Measurements from ENCODE around the gene ATP5PD.

The ATP5PD gene

GRCh38 chr17:75046407-75047289, at the start of gene ATP5PD, which contains the start of gene KCTD2:
ATP5PD (minus strand) TSS chr17:75046969; CDS start chr17:75042650, 4,319 bp downstream.
KCTD2 (plus strand) TSS chr17:75047225; CDS start chr17:75047251, 26 bp downstream.
- peak; percentile 65 to 97 (median 94) for DNase-seq

DNA sequence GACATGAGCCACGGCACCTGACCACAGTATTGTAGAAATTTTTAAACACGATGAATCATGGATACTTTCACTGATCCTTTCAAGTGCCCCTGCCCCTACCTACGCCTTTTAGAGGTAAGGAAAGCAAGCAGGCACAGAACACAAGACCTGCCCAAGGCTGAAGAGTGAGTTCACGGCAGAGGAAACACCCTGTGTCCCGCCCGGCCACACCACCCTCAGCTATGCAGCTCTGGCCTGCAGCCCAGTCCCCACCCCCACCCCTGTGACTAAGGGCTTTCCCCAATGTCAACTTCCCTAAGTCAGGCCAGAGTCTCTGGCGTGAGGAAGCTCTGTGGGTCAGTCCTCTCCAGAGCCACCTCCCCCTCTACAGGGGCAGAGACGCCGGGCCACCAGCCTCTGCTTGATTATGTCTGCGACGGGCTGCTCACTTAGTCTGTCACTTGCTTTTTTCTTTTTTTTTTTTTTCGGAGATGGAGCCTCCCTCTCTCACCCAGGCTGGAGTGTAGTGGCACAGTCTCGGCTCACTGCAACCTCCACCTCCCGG, 49.4 kb upstream of the ATP5PD start:
- DNase-seq = peak in 6 of 14 donors; percentile 16 to 56 (median 28)

DNA sequence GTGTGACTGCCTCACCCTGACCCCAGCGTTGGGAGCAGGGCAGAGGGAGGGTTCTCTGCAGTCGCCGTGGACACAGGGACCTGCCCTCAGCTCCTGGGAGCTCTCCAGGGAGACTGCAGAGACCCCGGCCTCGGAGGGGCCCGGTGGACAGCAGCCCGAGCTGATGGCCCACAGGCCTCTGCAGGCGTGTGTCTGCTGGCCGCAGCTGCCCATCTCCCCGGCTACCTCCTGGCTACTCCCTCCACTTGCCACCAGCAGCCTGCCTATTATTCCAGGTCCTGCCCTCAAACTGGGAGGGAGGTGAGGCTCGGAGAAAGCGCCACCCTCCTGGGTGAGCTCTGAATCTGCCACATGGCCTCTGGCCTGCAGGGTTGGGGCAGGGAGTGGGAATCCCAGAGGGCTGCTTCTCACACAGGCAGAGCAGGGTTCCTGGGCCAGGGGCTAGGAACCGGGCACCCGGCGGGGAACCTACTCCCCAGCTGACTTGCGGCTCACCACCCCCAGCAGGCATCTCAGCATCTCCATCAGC, 48.2 kb upstream of the ATP5PD start:
- DNase-seq = no peak

DNA sequence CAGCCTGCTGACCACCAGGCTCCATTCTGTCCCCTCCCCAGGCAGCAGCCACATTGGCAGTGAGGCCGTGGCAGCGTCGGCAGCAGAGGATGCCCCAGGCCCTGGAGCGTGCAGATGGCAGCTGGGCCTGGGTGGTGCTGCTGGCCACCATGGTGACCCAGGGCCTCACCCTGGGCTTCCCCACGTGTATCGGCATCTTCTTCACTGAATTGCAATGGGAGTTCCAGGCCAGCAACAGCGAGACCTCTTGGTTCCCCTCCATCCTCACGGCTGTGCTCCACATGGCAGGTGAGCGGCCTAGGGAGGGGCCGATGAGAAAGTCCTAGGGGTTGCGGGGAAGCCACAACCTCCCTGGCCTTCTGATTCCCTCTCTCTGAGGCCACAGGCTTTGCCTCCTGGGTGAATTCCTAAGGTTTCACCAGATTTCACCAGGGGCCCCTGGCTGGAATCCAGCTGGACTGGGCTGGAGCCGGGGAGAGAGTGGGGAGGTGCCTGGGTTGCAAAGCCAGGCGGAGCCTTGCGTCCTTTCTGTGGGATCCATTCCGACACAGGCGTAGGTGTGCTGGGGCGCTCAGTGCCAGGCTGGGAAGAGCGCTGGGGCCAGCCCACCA, 46.9 kb upstream of the ATP5PD start:
- no peak for DNase-seq

DNA sequence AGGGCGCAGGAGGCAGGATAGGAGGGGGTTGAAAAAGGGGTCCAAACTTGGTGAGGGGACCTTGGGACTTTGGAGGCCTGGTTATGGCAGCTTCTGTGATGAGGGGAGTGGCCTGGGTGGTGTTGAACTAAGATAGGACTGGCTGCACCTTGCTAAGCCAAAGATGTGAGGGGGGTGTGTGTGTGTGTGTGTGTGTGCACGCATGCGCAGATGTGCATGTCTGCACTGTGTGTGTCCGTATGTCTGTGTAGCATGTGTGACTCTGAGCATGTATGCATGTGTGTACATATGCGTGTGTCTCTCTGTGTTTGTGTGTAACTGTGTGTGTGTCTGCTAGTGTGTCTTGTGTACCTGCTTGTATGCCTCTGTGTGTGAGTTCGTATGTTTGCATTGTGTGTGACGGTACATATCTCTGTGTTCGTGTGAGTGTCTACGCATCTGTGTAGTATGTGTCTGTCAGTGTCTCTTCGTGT, 45.1 kb upstream of the ATP5PD start:
- DNase-seq = no peak

- DNase-seq = no peak
Measured at GRCh38 chr17:75090871-75091854, 44.4 kb upstream of the ATP5PD start.

DNA sequence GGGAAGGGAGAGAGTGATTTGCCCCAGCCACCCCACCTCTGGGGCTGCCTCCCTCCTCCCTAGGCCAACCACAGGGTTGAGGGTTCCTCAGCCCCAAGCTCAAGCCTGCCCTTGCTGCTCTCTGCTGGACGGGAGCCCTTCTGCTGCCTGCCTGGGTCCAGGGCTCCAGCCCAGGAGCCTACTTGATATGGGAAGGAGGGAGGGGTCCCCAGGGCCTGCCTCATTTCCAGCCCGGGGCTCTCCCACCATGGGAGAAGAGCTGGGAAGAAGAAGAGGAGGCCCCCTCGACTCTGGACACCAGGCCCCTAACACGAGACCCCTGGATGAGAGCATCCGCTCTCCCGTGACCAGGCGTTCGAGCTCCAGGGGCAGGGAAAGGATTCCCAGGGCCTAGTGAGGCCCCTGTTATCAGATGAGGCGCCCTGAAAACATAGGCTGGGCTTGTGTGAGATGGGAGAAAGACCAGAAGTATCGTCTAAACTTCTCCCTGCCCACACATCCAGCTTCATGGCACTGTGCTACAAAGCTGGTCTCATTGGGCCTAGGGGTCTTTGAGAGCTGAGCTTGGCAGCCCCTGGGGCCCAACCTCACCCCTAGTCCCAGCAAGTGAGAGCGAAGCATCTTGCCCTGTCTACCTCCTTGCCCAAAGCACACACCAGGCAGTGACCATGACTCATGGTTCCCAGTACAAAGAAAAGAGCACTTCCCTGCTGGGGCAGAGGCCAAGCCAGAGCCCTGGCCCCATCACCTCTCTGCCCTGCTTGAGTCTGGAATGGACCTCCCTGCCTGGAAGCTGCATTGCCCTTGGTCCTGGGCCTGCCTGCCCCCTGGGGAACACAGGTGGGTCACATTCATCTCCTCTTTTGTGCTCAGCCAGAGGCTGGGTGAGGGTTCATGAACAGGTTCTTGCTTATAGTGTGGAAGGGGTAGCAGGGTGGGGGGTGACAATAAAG, 42.0 kb upstream of the ATP5PD start:
- DNase-seq = no peak

GRCh38 chr17:75087558-75088453, 41.0 kb upstream of the ATP5PD start, which contains the start of gene SLC16A5:
SLC16A5 (plus strand) TSS chr17:75087954; CDS start chr17:75093637, 5,683 bp downstream.
- peak in 4 of 14 donors; percentile 15 to 36 (median 30) for DNase-seq

DNA sequence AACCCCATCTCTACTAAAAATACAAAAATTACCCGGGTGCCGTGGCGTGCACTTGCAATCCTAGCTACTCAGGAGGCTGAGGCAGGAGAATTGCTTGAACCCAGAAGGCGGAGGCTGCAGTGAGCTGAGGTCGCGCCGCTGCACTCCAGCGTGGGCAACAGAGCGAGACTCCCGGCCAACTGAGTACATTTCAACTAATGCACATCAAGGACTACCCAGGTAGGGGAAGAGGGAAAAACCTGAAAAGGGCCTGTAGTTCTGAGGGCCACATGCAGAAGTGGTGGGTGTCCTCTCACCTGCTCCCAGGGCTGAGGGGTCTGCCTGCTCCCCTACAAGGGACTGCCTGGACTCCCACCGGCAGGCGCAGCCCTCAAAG, 40.4 kb upstream of the ATP5PD start:
- DNase-seq = no peak

DNA sequence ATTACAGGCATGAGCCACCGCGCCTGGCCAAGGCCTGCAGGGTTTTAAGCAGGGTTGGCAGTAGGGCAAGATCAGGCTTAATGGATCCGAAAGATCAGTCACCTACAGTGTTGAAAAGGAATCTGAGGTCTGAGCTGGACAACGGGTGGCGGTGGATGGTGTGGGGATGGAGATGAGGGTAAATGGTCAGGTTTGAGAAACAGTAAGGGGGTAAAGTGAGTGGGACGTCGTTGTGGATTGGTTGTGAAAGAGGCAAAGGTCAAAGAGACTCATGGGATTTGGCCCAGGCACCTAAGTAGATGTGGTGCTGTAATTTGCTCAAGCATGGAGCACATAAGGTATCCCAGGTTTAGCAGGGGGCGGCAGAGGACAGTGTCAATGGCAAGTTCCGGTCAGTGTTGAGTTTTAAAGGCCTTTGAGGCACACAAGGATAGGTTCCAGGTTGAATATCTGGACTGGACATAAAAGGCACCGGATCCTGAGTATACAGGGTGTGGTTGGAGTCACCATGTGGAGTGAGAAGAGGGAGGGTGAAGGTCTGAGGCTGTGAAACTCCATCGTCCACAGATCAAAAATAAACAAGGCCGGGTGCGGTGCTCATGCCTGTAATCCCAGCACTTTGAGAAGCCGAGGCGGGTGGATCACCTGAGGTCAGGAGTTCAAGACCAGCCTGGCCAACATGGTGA, 39.9 kb upstream of the ATP5PD start:
- no peak for DNase-seq

DNA sequence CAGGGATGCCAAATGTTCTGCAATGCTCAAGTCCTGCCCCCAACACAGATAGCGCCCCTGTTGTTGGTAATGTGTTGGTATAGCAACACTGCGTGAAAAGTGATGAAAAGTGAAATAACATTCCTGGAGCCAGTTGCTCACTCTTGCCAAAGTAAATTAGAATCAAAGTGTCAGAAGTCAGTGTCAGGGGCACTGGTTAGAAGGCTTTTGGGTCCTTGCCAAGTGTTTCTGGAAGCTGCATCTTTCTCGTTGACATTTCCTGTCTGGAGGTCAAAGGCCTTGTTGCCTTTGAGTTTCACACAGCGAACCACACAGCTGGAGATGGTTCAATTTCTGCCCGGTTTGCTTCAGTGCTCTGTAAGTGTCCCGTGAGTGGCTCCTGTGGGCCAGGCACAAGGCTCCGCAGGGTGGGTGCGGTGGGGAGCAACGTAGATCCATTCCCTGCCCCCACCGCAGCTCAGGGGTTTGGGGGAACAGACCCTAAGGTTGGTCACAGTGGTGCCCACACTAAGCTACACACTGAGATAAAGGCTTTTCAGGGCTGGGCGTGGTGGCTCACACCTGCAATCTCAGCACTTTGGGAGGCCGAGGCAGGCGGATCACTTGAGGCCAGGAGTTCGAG, 37.4 kb upstream of the ATP5PD start:
- no peak for DNase-seq

- no peak for DNase-seq
Measured at GRCh38 chr17:75082683-75083082, 35.9 kb upstream of the ATP5PD start.

DNA sequence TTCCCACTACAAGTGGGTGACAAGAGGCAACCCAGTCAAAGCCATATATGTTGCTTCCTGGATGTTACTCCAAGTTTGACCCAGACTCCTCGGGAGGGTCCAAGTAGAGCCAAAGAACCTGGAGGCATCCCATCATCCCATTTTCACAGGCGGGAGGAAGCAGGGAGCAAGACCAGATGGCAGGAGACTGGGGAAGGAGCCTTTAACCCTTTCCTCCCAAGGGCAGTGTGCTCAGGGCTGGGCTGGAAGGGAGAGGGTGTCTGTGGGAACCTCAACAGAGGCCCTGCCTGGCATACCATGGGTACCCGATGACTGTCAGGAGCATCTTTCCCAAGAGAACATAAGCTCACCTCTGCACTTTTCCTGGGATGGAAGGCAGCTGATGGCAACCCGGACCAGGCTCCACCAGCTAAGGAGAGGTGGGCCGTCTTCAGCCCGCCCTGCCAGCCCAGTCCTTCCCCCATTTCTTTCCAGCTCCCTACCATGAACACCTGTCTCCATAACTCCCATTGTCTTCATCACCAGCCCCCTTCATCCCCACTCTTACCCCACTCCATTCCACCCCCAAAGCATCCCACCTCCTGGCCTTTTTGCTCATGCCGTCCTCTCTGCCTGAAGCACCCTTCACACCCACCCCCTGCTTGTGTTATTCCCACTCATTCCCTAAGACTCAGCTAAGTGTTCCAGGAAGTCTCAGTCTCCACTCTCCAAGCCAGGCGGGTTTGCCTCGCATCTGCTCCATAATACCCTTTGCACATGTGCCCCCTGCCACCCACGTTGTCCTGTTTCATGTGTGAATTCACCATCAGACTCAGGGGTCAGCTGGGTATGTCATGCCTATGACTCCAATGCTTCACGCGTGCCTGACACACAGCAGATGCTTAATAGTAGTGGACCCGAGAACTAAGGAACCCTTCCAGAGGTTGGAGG, 35.1 kb upstream of the ATP5PD start:
- DNase-seq = no peak

- no peak for DNase-seq
Measured at GRCh38 chr17:75079023-75079373, 32.2 kb upstream of the ATP5PD start.

DNA sequence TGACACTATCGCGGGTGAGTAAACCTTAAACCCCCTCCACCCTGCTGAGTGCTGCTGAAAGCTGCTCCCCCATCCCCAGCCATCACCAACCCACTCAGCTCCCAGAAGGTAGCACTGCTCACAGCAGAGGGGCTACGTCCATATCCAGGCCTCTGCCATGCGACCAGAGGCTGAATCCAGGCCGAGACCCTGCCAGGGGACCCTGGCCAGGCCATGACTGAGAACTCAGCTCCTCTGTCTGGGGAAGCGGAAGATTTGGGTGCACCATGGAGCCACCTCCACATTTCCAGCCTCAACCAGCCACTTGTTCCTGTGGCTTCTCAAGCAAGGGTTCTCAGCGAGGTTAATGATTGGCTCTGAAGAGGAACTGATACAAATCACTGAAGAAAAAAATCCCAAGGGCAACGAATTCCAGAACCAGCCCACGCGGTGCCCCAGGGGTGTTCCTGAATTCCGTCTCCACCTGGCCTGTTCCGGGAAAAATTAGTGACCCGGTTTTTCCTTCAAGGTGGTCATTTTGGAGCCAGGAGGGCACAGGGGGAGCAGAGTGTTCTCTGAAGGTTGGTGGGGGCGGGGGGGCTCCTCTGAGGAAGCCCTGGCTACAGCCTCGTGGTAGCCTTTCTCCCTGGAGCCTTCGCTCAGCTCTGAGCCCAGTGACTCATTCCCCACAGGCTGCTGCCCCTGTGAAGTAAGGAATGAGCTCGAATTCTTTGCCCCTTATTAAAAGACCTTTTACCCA, 31.7 kb upstream of the ATP5PD start:
- DNase-seq = peak in 1 of 14 donors; percentile 52

DNA sequence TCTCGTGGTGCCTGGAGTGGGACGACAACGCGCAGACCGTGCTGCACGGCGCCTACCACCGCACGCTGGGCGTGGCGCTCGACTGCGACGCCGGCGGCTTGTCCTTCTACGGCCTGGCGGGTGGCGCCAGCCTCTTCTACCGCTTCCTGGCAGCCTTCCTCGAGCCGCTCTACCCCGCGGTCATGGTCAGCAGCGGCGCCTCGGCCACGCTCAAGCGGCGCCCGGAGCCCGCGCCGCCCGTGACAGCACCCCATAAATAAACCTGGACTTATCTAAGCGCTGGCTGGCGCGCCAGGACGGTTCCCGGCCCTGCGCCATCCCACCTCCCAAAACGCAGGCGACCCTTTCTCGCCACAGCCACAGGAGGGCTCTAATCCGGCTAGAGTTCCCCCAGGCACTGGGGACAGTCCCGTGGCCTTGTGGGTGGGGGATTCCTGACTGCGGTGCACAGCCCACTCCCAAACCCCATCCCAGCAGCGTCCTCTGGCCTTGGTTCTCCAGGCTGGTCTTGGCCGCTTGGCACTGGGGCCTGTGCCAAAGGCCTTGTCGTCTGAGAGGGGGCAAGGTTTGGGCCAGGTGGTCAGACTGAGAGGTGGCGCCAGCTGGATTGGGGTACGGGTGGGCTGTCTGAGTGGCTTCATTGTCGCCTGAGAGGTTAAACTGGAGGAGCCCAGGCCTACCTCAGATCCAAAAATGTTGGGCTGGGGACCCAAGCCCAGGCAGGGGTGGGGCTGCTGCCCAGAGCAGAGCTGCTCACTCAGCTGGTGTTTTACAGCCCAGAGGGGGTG, 30.9 kb upstream of the ATP5PD start:
- peak in 6 of 14 donors; percentile 19 to 60 (median 36) for DNase-seq
